Superior temporal gyrus (tissue), 1 donor: Measurements from ENCODE around the gene CELF4.

Experiments
- DNase-seq: peaks from one replicate; pipeline ENCODE4 v3.0.0-alpha.2; 2016; ENCODE audit errors: extremely low spot score

The CELF4 gene

DNA sequence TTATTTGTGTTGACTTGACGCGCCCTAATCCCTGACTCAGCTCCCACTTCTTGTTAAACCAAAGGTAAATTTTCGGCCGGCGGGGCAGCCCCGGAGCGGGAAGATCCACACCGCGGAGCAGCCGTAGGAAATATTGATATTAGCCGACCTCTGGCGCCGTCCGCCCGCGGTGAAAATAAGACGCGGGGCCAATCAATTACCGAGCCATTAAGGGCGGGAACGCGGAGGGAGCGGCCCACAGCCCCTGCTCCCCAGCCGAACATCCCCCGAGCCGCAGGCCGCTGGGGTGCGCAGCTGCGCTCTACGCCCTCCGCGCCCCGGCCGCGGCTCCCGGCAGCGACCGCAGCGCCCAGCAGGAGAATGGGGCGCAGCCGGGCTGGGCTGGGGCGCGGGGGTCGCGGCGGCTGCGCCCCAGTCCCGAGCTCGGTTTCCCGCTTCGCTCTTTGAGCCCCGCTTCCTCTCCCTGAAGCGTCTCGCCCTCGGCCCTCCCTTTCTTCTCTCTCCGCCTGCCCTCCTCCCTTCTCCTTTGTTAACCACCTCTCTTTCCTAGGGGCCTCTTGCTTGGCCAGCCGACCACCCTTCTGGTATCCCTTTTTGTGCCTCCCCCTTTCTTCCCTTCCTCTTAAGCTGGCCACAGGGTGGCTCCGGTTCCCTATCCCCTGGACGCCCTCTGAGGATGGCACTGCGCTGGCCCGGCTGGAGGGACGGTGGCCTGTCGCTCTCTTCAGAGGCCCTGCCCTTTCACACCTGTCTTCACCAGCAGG lies 40.9 kb downstream of the CELF4 start:
- no peak for DNase-seq

DNA sequence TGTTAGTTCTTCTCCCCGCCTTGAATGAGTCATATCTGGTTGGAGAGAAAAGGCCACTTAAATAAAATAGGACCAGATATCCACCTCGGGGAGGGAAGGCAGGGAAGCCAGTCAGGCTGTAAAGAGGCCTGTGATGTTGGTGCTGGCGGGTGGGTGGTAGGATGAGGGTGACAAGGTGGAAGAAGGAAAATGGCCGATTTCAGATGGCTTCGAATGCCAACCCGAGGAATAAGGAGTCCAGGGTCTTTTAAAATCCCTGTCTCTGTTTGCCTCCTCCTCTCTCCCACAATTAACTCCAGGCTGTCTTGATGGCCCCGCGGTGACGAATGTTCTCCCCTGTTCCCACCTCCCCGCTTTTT lies 41.5 kb downstream of the CELF4 start:
- no peak for DNase-seq

DNA sequence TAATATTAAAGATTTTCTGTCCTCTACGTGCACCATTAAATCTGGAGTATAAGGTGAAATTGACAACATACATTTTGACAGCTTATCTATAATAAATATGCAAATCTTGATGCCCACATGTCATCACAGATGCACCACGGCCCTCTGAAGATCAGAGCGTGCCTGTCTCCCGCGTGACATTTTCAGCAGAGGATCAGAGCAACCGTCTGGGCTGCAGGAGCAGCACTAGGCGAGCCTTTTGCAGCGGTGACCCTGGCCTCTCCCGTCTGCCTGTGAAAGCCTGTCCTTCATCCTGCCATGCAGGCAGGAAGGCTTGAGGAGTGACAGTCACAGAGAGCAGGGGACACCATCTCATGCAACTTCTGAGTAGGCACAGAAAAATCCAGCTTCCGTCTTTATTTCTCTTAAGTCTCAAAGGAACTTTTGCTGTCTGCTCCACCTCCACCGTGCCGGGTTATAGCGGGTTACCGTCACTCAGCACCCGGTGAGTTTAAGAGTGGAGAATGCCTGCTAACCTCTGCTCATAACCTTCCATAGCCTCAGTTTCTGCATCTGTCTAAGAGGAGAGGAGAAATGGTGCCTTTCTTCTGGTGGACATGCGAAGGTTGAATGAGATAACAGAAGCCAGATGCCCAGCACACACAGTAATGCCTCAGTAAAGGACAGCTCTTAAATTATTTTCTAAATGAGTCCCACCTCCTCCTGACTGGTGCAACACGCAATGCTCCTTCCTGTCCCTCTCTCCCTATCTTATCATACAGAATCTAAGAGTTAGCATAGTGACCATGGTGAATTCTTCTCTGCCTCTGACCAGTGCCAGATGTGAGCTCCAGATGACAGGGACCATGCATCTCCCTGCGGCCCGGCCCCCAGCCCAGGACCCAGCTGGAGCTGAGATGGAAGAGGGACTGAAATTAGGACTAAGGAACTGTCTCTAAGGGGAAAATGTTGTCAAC lies 43.8 kb downstream of the CELF4 start:
- no peak for DNase-seq

DNA sequence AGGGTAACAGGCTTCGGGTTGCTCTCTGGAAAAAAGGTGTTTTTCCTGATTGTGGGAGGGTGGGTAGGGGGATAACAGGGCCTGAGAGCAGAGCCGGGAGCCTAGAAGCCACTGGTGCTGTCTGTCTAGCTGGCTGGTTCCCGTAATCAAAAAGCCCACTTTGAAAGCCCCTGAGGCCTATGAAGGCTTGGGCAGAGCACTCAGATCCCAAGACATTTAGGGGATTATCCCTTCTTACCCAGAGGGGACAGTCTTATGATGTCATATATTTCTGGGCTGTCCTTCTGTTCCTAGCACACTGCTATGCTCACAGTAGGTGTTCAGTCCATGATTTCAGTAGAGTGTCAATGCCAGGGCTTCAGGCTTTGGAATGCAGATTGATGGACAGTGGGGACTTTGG lies 45.1 kb downstream of the CELF4 start:
- no peak for DNase-seq

DNA sequence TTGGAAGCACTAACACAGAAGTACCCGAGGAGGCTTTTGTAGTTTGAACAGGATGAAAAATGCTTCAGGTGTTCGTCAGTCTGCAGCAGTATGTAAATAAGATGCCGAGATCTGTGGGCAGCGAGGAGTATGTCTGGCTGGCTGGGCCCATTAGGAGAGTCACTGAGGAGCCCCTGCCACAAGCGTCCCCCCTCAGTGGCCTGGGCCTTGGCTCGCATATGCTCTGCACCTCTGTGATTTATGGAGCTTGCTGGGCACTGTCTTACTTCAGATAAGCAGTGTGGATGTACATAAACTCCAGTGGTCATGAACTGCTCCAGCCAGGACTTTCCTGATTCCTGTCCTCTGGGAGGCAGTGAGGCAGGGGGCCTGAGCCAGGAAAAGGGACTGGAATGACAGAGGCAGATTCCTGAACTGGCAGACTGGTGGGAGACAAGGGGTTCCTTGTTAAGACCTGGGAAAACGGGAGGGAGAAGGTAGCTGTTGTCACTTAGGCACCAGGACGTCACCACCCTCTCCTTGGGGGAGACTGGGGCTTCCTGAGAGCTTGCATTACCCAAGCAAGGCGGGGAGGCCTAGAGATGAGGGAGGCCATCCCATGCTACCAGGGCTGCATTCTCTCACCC lies 46.0 kb downstream of the CELF4 start:
- no peak for DNase-seq

DNA sequence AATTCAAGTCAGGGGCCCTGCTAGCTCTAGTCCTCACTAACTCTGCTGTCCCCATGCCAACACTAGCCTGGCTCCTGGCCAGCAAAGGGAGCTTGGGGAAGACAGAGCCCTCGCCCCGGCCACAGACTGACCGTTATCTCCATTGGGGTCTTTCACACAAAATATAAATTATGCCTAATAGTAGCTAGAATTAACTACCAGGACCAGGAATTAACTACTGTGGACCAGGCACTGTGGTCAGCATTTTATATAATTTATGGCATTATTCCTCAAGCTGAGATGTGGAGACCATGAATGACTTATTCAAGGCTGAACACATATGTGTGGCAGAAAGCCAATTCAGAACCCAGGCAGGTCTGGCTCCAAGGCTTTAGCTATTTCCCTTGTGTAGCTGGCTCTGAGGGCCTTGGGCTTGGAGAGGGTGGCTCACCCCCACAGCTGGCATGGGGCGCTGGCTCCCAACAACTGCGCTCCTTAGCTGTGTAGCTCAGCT lies 49.2 kb downstream of the CELF4 start:
- no peak for DNase-seq

DNA sequence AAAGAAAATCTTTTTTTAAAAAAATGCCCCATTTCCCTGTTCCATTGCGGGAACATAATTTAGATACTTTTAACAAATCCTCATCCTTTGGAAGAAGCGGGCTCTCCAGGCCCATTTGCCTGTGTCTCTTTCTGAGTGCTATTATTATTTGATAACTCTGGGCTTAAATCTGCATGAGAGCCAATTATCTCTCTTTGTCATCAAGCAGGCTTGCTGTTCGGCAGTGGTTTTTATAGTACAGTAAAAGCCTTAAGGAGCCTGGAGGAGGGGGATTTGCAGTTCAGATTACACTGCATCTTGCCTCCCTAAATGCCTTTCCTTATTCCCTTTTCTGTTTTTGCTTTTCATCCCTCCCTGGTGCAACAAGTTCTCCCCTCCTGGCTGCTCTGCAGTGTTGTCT lies 50.6 kb downstream of the CELF4 start:
- no peak for DNase-seq

DNA sequence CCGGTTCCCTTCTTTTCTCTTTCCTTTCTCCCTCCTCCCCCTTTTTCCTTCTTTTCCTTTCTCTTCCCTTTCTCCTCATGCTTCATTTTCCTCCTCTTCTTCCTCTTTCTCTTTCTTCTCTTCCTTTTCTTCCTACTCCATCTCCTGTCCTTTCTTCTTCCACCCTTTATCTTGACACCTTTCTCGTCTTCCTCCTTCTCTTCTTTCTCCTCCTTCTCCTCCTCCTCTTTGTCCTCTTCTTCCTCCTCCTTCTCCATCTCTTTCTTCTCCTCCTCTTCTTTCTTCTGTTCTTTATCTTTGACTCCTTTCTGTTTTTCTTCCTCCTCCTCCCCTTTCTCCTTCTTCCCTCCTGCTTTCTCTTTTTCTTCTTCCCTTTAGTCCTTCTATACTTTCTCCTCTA lies 53.2 kb downstream of the CELF4 start:
- no peak for DNase-seq

DNA sequence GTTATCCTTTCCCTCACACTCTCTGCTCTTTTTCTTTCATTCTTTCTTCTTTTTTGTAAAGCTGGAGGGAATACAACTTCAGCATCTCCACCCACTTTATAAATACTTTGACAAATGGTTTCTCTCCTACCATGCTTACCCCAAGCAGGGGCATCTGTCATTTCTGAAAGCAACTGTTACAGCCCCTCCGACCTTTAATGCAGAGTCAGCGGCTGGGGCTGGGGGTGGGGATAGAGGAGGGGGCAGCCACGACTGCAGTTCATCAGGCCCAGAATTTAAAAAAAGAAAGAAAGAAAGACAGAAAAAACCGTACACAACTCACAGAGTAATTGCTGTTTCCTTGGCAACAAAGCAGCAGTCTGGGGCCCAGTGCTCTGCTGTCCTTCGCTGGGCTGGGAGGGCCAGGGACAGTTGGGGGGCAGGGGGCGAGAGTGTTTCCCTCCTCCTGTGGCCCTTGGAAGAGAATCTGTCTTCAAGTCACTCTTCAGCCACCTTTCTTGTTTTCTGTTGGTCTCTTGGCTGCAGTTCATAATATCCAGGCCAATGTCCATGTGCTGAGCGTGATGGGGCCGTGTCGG lies 53.8 kb downstream of the CELF4 start:
- DNase-seq = no peak

DNA sequence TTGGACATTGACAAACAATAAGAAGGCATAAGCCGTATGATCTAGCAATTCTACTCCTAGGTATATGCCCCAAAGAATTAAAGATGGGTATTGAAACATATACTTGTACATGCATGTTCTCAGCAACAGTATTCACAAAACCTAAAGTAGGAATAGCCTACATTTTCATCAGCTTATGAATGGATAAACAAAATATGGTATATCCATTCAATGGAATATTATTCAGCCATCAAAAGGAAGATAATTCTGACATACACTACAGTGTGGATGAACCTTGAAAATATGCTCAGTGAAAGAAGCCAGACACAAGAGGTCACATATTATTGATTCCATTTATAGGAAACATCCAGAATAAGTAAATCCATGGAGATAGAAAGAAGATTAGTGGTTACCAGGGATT lies 56.0 kb downstream of the CELF4 start:
- DNase-seq = no peak

DNA sequence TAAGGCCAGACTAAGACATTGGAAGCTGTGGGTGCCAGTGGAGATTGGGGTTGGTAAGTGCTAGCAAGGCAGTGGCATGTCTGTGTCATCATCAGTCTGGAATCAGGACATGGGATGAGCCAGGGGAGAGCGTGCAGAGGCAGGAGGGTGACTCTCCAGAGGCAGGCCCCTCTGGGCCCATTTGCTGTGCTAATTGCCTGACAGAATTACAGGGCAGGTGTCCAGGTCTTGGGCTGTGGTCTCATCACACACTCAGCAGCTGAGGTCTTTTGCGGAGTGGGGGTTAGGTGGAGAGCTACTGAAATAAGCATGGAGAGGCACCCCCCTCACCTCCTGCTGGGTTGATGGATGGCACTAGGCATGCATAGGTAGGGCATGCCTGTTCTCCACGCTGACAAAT lies 57.4 kb downstream of the CELF4 start:
- DNase-seq = no peak

DNA sequence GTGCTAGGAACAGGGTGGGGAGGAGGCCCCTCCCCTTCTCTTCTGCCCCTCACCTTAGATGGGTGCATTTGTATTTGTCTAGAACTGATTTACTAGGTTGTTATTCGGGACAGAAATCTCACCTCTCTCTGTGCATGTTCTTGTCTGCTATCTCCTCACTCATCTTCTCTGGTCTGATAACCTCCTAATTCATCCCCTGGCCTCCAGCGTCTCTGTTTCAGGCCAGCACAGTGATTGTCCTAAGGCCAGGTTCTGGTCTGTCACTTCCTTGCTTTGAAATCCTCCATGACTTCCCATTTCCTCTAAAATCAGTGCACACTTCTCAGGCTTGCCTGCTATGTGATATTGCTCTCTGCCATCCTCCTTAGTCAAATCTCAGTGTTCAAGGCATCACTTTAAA lies 58.4 kb downstream of the CELF4 start:
- no peak for DNase-seq

DNA sequence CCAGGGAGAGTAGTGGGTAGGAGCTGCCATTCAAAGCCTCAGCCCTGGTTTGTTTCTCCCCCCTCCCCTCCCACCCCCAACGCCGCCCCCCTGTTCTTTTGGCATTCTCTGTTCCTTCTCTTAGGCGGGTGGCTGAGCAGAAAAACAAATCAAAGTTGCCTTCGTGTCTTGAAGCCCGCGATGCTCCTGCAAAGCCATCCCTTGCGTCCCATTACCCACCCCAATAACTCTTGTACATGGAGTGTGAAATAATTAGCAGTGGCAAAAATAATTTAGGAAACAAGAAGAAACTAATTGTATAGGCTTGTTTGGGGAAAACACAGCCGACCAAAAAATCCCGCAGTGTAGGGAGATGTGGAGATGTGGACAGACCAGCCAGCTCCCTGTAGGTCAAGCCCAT lies 59.6 kb downstream of the CELF4 start:
- no peak for DNase-seq

DNA sequence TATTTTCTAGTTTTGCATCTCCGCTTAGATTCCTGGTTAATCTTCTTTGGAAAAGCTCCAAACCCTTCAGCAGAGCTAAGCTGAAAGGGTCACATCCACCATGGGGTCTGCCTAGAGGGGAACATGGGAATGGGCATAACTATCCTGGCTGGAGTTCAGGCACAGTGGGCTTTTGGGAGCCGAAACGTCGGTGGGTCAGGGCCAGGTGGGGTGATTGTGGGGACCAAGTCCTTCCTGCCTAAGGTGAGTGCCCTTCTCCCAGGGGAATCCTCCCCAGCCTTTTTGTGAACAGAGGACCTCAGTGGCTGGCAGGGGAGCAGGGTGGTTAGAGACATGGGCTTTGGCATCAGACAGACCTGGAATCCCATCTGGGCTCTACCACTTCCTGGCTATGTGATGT lies 60.3 kb downstream of the CELF4 start:
- DNase-seq = no peak

DNA sequence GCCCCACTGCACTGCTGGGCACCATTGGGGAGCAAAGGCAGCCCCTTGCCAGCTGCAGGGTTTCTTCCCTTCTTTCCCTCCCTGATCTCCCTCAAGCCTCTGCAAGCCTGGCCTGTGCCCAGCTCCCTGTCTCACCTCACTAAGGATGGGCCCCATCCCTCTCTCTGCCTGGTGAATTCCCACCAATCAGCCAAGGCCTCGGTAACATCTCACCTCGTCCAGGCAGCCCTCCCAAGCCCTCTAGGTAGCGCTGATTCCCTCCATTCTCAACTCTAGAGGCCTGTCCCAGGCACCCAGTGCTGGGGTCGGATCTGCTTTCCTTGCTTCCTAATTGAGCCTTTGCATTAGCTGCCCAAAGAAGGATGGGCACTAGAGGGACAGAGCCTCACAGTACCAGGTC lies 63.0 kb downstream of the CELF4 start:
- no peak for DNase-seq

DNA sequence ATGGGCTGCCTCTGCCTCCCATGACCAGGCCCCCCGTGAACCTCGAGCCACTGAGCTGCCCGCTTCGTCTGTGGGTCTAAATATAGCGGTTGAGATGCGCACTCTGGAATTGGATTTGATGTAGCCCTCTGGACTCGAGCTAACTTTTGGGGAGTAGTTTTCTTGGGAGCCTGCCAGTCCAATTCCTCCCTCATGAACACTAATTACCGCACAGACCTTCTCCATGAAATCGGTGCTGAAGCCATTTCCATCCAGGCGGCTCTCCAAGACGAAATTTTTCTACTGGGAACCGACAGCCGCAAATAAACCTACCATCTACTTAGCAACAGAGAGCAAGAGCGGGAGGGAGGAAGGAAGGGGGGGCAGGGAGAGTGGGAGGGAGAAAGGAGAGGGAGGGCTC lies 63.6 kb downstream of the CELF4 start:
- peak; percentile 53 for DNase-seq

DNA sequence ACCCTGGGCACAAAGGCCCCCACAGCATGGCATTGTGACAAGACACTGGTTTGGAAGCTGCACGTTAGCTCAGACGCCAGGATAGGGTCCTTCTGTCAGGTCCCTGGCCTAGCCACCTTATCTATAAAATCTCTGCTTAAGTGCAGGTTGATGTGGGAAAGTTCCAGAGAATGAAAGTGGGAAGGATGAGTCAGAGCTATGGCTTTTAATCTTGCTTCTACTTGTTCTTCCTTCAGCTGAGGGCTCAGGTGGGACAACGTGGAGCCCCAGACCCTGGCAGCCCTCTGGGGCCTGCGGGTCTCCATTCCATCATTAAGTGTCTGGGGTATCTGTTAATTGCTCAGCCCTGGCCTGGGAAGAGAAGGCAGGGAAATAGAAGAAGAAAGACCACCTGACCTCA lies 64.5 kb downstream of the CELF4 start:
- DNase-seq = no peak

DNA sequence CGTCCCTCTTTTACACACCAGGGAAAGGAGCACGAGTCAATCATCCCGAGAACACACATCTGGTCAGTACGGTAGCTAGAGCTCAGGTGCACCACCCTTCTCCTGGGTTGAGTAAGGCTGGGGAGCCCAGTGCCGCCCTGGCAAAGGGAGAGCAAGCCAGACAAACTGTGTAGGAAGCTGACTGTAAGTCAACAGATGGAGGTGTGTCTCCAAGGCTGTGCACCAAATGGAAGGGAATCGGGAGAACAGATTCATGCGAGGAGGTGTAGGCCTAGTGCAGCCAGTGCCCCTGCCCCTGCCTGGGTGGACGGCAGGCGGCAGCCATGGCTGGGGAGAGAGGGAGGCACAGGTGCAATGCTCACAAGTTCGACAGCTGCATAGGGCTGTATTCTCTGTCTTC lies 65.7 kb downstream of the CELF4 start:
- DNase-seq = no peak

DNA sequence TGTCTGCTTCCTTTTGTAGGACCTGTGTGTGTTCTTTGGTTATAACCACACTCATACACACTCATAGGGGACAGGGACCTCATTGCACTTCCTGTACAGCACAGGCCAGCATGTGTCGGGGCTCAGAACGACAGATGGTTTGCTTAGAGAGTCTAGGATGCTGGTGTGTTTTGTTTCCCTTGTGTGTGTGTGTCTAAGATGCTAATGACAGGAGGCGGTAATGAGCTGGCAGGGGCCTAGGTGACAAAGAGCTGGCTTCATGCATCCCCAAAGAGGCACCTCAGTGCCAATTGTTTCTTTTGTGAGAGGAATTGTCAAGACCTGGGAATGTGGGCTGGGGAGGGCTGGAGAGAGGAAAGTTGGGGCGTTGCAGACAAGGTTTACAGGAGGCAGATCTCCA lies 66.6 kb downstream of the CELF4 start:
- no peak for DNase-seq

DNA sequence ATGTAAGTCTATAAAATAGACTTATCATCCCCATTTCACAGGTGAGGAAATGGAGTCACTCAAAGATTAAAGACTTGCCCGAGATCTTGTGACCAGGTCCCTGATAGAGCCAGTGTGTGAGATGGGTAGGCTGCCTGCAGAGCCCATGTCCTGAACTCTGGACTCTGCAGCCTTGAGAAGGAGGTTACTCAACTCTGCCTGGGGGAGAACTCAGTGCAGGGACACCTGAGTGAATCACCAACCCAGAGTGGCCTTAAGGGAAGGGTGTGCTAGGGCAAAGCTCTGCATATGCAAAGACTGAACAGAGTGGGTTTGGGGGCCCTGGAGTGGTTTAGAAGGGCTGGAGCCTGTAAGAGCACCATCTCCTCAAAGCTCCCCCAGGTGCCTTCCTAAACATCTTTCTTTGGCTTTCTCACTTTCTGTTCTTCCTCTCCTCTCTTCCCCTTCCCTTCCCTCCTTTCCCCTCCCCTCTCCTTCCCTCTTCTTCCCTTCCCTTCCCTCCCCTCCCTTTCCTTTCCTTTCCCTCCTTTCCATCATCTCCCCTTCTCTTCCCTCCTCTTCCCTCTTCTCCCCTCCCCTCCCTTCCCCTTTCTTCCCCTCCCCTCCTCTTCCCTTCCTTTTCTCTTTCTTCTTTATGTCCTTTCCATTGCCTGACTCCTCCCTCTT lies 67.6 kb downstream of the CELF4 start:
- no peak for DNase-seq

DNA sequence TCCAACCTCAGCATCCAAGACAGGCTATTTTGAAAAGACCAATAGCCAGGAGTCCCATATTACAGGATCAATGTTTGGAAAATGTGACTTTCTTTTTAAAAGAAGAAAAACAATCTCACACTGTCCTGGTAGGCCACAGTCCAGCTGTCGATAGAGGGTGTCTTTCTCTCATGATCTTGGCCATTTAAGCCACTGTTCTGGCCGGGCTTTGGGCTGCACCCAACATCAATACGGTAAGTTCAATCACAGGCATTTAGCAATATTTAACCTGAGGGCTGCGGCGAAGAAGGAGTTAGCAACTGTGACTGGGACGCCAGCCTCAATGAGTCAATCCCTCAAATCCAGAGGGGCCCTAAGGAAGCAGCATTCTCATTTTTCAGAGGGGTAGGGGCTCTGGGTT lies 69.0 kb downstream of the CELF4 start:
- no peak for DNase-seq

DNA sequence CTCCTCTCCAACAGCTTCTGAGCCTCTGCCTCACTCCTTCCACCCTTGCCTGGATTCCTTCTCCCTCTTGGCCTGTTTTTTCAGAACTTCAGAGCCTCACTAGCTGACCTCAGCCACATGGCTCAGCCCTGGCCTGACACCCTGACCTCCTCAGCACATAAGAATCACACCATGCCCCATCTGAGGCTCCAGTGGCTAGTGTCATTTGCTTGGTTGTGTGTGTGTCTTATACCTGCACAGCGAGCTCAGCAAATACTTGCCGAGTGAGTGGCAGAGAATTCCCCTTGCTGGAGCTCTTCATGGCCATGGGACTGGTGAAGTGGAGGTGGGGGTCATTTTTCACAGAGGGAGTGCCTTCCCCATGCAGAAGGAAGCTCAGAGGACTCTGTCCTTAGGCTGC lies 70.2 kb downstream of the CELF4 start:
- no peak for DNase-seq
